ENCODE results near the gene TMEM87B.

DNA sequence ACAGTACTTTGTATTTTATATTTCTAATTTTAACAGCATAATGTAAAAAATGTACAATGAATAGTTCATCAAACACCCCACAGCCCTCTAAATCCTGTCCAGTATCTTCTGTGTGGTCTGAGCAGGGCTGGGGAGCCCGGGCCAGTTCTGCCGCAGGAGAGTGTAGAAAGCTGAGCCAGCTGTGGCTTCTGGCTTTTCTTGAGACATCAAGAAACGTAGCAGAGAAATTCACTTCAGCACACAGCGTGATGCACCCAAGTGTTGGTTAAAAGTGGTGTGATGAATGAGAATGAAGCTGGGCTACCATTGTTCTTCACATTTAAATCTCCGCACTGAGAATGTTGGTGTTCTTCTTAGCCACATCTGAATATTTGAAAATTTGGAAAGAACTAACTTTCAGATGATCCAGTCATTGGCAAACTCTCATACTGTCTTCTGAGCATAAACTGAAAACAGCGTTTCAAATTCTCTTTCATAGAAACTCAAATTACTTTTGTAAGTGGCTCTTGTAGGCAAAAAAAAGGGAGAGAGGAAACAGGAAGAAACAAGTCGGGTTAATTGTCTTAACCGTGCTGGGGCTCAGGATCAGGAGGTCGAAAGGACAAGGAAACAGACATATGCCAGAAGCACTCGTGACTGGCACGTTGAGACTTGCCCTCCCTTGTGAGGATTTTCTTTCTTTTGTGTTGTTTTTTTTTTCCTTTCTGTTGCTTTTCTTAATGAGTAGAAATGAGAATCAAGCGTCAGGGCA is 23.4 kb upstream of the TMEM87B start:
- TF ChIP-seq POLR2A (IDR thresholded peaks at IDR 0.05): no peak
- TF ChIP-seq, protein P1, sequence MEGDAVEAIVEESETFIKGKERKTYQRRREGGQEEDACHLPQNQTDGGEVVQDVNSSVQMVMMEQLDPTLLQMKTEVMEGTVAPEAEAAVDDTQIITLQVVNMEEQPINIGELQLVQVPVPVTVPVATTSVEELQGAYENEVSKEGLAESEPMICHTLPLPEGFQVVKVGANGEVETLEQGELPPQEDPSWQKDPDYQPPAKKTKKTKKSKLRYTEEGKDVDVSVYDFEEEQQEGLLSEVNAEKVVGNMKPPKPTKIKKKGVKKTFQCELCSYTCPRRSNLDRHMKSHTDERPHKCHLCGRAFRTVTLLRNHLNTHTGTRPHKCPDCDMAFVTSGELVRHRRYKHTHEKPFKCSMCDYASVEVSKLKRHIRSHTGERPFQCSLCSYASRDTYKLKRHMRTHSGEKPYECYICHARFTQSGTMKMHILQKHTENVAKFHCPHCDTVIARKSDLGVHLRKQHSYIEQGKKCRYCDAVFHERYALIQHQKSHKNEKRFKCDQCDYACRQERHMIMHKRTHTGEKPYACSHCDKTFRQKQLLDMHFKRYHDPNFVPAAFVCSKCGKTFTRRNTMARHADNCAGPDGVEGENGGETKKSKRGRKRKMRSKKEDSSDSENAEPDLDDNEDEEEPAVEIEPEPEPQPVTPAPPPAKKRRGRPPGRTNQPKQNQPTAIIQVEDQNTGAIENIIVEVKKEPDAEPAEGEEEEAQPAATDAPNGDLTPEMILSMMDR (IDR thresholded peaks at IDR 0.05): no peak

Data from thyroid gland (tissue), 4 donors.